Fibroblast of the aortic adventitia (primary cell): ENCODE results near the gene LATS2. TPM values are rescaled to one million over a fixed set of nuclear protein-coding genes. Genes with fewer than 3 reads are reported as not detected.
"Not testable (repeated sequence)": the region's sequence is repeated elsewhere in the genome, so short reads cannot be mapped to it uniquely, and the experiment has no call there.

Experiments used
- DNase-seq: peaks from one replicate; pipeline ENCODE4 v3.0.0-alpha.2; 2010; ENCODE audit warnings: low read depth
- H3K4me3 ChIP-seq: 2 replicates; pipeline ENCODE4 v1.5.1; 2011; ENCODE audit warnings: low read depth, mild to moderate bottlenecking, control low read depth, low read length, moderate library complexity
- CTCF ChIP-seq: IDR thresholded peaks from 2 replicates; pipeline ENCODE4 v1.5.1; 2011; ENCODE audit warnings: mild to moderate bottlenecking, low read length, control low read depth, inconsistent platforms; ENCODE audit not compliant: insufficient read depth
- total RNA-seq: library from RNA; depleted of rRNA; stranded (reverse); fragments of >200 nt; gene quantifications from 2 replicates; pipeline ENCODE4 v1.2.3, GENCODE V29; 2012; ENCODE audit warnings: low replicate concordance

LATS2 gene
- total RNA-seq, 1 donor, result 19.3 TPM

GRCh38 chr13:21055511-21056045 is 5.8 kb downstream of the LATS2 start:
- no peak for DNase-seq
- no peak overlapping the region for H3K4me3 ChIP-seq
- TF ChIP-seq CTCF, result no peak

DNA sequence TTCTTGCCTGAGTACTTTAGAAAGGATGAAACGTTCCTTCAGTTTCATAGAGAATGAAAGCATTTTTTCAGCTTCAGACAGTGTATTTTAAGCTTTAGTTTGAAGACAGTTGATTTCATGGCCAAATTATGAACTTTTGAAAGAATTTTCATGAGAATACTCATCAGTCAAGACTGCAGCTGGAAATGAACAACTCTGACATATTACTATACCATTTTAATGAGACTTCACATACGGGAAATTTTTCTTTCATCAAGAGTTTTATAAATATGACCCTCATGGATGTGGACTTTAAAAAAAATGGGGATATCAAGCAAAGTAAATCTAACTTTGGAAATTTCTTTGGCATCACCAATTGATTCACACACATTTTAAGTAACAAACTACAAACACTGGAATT is 6.4 kb downstream of the LATS2 start:
- no peak overlapping the region for H3K4me3 ChIP-seq

DNA sequence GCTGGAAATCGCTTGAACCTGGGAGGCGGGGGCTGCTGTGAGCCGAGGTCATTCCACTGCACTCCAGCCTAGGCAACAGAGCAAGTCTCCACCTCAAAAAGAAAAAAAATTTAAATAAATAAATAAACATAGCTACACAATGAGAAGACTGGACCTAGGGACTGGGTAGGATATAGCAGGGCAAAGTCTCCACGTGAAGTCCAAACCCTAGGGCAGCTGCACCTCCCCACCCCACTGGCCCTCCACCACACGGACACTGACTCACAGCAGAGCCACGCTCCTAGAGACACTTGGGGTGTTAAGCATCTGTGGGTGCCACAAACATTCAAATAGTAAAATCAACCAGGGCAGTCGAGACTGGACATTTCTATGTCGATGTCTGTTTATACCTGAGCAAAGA is 7.1 kb downstream of the LATS2 start:
- DNase-seq, result no peak
- H3K4me3 ChIP-seq, result no peak overlapping the region

More for the DNA sequence above, 6.4 kb downstream of the LATS2 start:
- no peak for DNase-seq
- no peak for TF ChIP-seq CTCF

DNA sequence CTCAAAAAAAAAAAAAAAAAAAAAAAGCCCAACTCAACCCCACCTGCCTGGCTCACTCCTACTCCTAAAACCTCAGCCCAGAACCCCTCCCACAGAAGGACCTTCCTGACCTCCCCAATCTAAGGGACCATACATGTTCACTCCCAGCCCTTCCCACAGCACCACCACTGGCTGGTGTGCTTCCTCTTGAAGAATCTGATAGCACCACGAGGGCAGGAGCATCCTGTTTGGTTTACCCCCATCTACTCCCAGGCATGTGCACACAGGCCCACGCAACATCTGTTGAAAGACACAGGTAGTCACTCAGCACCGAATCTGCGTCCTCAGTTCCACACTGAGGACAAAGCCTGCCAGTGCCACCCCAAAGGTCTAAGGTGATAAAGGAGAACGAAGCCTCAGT is 8.2 kb downstream of the LATS2 start:
- no peak for TF ChIP-seq CTCF
- no peak overlapping the region for H3K4me3 ChIP-seq
- no peak for DNase-seq

More for the DNA sequence above, 7.1 kb downstream of the LATS2 start:
- TF ChIP-seq CTCF, result no peak

GRCh38 chr13:21051675-21052074 is 9.7 kb downstream of the LATS2 start:
- DNase-seq, result no peak
- H3K4me3 ChIP-seq, result no peak overlapping the region
- TF ChIP-seq CTCF, result no peak

GRCh38 chr13:21050288-21051197 is 10.8 kb downstream of the LATS2 start:
- H3K4me3 ChIP-seq, result no peak overlapping the region
- DNase-seq, result no peak
- TF ChIP-seq CTCF, result no peak

DNA sequence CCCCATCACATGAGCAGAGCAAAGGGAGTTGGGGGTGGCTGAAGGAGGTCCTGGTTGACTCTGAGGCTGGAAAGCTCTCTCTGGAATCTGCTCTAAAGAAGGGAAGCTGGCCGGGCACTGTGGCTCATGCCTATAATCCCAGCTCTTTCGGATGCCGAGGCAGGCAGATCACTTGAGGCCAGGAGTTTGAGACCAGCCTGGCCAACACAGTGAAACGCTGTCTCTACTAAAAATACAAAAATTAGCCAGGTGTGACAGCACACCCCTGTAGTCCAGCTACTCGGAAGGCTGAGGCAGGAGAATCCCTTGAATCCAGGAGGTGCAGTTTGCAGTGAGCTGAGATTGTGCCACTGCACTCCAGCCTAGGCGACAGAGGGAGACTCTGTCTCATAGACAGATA is 11.7 kb downstream of the LATS2 start:
- not testable (repeated sequence) for DNase-seq, H3K4me3 ChIP-seq
